Esophagus muscularis mucosa (tissue), 4 donors: Measurements from ENCODE around the gene IGFN1. TPM values are rescaled to one million over a fixed set of nuclear protein-coding genes. Genes with fewer than 3 reads are reported as not detected.

Experiments
- DNase-seq: peaks from one replicate; pipeline ENCODE4 v3.0.0-alpha.2; 2017; ENCODE audit errors: extremely low spot score
- H3K27ac ChIP-seq, 4 donors: fragments of 200-600 bp; sonication (generic); replicated peaks in 1 of 4; 1 replicate in 3 of 4; 2 replicates in 1 of 4; pipeline ENCODE4 v1.5.1; 2016 to 2019; ENCODE audit warnings: mild to moderate bottlenecking in 1 of 4
- H3K27me3 ChIP-seq, 4 donors: fragments of 200-600 bp; sonication (generic); one replicate each; pipeline versions ENCODE4 v1.5.1 to v1.6.0; 2016 to 2019
- H3K36me3 ChIP-seq, 4 donors: fragments of 200-600 bp; sonication (generic); one replicate each; pipeline ENCODE4 v1.5.1; 2016 to 2019
- H3K4me1 ChIP-seq, 4 donors: fragments of 200-600 bp; sonication (generic); one replicate each; pipeline ENCODE4 v1.5.1; 2016 to 2019
- H3K4me3 ChIP-seq, 4 donors: fragments of 200-600 bp; sonication (generic); 1 replicate in 2 of 4; 2 replicates in 2 of 4; pipeline ENCODE4 v1.5.1; 2016 to 2019; ENCODE audit warnings: mild to moderate bottlenecking in 4 of 4, moderate library complexity in 1 of 4
- H3K9me3 ChIP-seq, 4 donors: fragments of 200-600 bp; sonication (generic); 1 replicate in 3 of 4; 2 replicates in 1 of 4; pipeline ENCODE4 v1.5.1; 2016 to 2019
- CTCF ChIP-seq, 3 experiments: fragments of 200-600 bp in 2 of 3; fragments of 450-650 bp in 1 of 3; sonication (generic) in 2 of 3; IDR thresholded peaks; one replicate each; pipeline ENCODE4 v1.5.1; 2017 to 2019; ENCODE audit warnings: antibody characterized with exemption in 3 of 3, mild to moderate bottlenecking in 2 of 3, moderate library complexity in 1 of 3
- EP300 ChIP-seq: sonication (generic); formaldehyde crosslinking; IDR thresholded peaks from one replicate; pipeline ENCODE4 v1.6.1; 2017; ENCODE audit warnings: antibody characterized with exemption
- POLR2A ChIP-seq: fragments of 450-650 bp; IDR thresholded peaks from one replicate; pipeline ENCODE4 v1.6.1; 2017; ENCODE audit warnings: antibody characterized with exemption, moderate library complexity, mild to moderate bottlenecking, low read depth
- POLR2AphosphoS5 ChIP-seq, 2 donors: sonication (generic); formaldehyde crosslinking; IDR thresholded peaks; one replicate each; pipeline ENCODE4 v1.6.1; 2017; ENCODE audit warnings: antibody characterized with exemption in 2 of 2
- whole genome bisulfite sequencing: methylation state at CpG from one replicate; pipeline ENCODE4 v1.1.5; 2018; 5-methylcytosine and 5-hydroxymethylcytosine counted together
- intact Hi-C: fragments of 100-400 bp; cut with DNase I; formaldehyde crosslinking; loops from one replicate; pipeline ENCODE4 v1.15.1; 2023
- total RNA-seq, 4 donors: library from RNA; depleted of rRNA; stranded (reverse); fragments of >200 nt; gene quantifications; one replicate each; pipeline versions ENCODE4 v1.1.0 to v1.2.1, GENCODE V29; 2016

Gene IGFN1
- total RNA-seq, 4 donors from 2014 or later = not detected

- no peaks in the 10 kb centered on the region for H3K9me3 ChIP-seq
- intact Hi-C loops = loop anchor here (5.0 kb wide), 1 partner anchor 113 kb away; the partner anchor contains the start of gene CACNA1S
- H3K4me3 ChIP-seq = no peak overlapping the region
- DNase-seq = peak; percentile 88
- H3K27ac ChIP-seq = no peak overlapping the region
- peaks cover 0 to 14% (median 0%) of the 10 kb centered on the region in 4 donors for H3K27me3 ChIP-seq
- TF ChIP-seq EP300 (no peak), CTCF (IDR thresholded peaks at IDR 0.05) (no peak), POLR2A (no peak), POLR2AphosphoS5 (IDR thresholded peaks at IDR 0.05) (no peak)
- H3K36me3 ChIP-seq = no peaks in the 10 kb centered on the region
- no peaks in the 10 kb centered on the region for H3K4me1 ChIP-seq
- WGBS = 63% methylated on average over 7 of the region's 7 CpGs
Measured at GRCh38 chr1:201224666-201225370, 34.2 kb downstream of the IGFN1 start.

- TF ChIP-seq POLR2A = no peak
- TF ChIP-seq CTCF (IDR thresholded peaks at IDR 0.05) = no peak
- no peak for TF ChIP-seq EP300
- TF ChIP-seq POLR2AphosphoS5 (IDR thresholded peaks at IDR 0.05) = no peak
- H3K9me3 ChIP-seq = no peaks in the 10 kb centered on the region
- peaks cover 0 to 14% (median 0%) of the 10 kb centered on the region in 4 donors for H3K27me3 ChIP-seq
- H3K4me1 ChIP-seq = no peaks in the 10 kb centered on the region
- 76% methylated on average over 7 of the region's 7 CpGs for WGBS
- no peak for DNase-seq
- intact Hi-C loops = no loop called here
- no peaks in the 10 kb centered on the region for H3K36me3 ChIP-seq
- H3K4me3 ChIP-seq = no peak overlapping the region
- no peak overlapping the region for H3K27ac ChIP-seq
Measured at GRCh38 chr1:201226178-201226514, 35.5 kb downstream of the IGFN1 start.

- no peak overlapping the region for H3K27ac ChIP-seq
- H3K4me1 ChIP-seq = no peaks in the 10 kb centered on the region
- no peak overlapping the region for H3K4me3 ChIP-seq
- peak; percentile 85 for DNase-seq
- 90% methylated on average over 17 of the region's 24 CpGs for WGBS
- H3K36me3 ChIP-seq = no peaks in the 10 kb centered on the region
- peaks cover 0 to 14% (median 0%) of the 10 kb centered on the region in 4 donors for H3K27me3 ChIP-seq
- peaks cover 0 to 4% (median 0%) of the 10 kb centered on the region in 4 donors for H3K9me3 ChIP-seq
- intact Hi-C loops = no loop called here
- no peak for TF ChIP-seq EP300
- TF ChIP-seq POLR2AphosphoS5 (IDR thresholded peaks at IDR 0.05) = no peak
- no peak for TF ChIP-seq POLR2A
- TF ChIP-seq CTCF (IDR thresholded peaks at IDR 0.05) = no peak
Measured at GRCh38 chr1:201226859-201227488, 36.4 kb downstream of the IGFN1 start.

GRCh38 chr1:201228011-201228983 is 37.7 kb downstream of the IGFN1 start:
- H3K4me3 ChIP-seq = no peak overlapping the region
- TF ChIP-seq CTCF (IDR thresholded peaks at IDR 0.05) = no peak
- H3K27me3 ChIP-seq = peaks cover 0 to 14% (median 0%) of the 10 kb centered on the region in 4 donors
- H3K9me3 ChIP-seq = peaks cover 0 to 7% (median 3%) of the 10 kb centered on the region in 4 donors
- intact Hi-C loops = no loop called here
- H3K27ac ChIP-seq = no peak overlapping the region
- 85% methylated on average over 15 of the region's 16 CpGs for WGBS
- peak; percentile 72 for DNase-seq
- H3K4me1 ChIP-seq = no peaks in the 10 kb centered on the region
- H3K36me3 ChIP-seq = no peaks in the 10 kb centered on the region
